DMS79 treated with DMSO at 0.1 percent for 48 hours (cell line): ENCODE data around the gene KCNQ5.

ENCODE experiments used
- DNase-seq: peaks from one replicate; lab custom pipeline; 2025; lab: John Stamatoyannopoulos, UW

The KCNQ5 gene

GRCh38 chr6:72911463-72912155 lies 289.7 kb downstream of the KCNQ5 start:
- DNase-seq, result no peak

GRCh38 chr6:72913797-72914196 lies 291.9 kb downstream of the KCNQ5 start:
- DNase-seq, result no peak

- DNase-seq, result no peak
These were observed 294.4 kb downstream of the KCNQ5 start for GRCh38 chr6:72916298-72916697.

GRCh38 chr6:72916906-72917305 lies 295.0 kb downstream of the KCNQ5 start:
- no peak for DNase-seq

GRCh38 chr6:72922401-72922800 lies 300.5 kb downstream of the KCNQ5 start:
- DNase-seq, result no peak

- no peak for DNase-seq
These were observed 303.3 kb downstream of the KCNQ5 start for GRCh38 chr6:72925136-72925535.

GRCh38 chr6:72930556-72931132 lies 308.8 kb downstream of the KCNQ5 start:
- no peak for DNase-seq

- DNase-seq, result no peak
These were observed 309.5 kb downstream of the KCNQ5 start for GRCh38 chr6:72931325-72931887.

- no peak for DNase-seq
These were observed 311.4 kb downstream of the KCNQ5 start for GRCh38 chr6:72933233-72933632.

GRCh38 chr6:72936766-72937559 lies 315.1 kb downstream of the KCNQ5 start:
- DNase-seq, result no peak

- no peak for DNase-seq
These were observed 316.2 kb downstream of the KCNQ5 start for GRCh38 chr6:72938104-72938503.

GRCh38 chr6:72939004-72939403 lies 317.1 kb downstream of the KCNQ5 start:
- DNase-seq, result no peak

- DNase-seq, result no peak
These were observed 318.4 kb downstream of the KCNQ5 start for GRCh38 chr6:72940265-72940664.

- DNase-seq, result no peak
These were observed 319.4 kb downstream of the KCNQ5 start for GRCh38 chr6:72941263-72941662.

- no peak for DNase-seq
These were observed 319.9 kb downstream of the KCNQ5 start for GRCh38 chr6:72941751-72942150.

- no peak for DNase-seq
These were observed 321.8 kb downstream of the KCNQ5 start for GRCh38 chr6:72943699-72944098.

- DNase-seq, result no peak
These were observed 322.8 kb downstream of the KCNQ5 start for GRCh38 chr6:72944660-72945059.

- no peak for DNase-seq
These were observed 324.9 kb downstream of the KCNQ5 start for GRCh38 chr6:72946774-72947173.

GRCh38 chr6:72947534-72947933 lies 325.7 kb downstream of the KCNQ5 start:
- no peak for DNase-seq

GRCh38 chr6:72948153-72948552 lies 326.3 kb downstream of the KCNQ5 start:
- DNase-seq, result no peak

GRCh38 chr6:72950114-72950860 lies 328.4 kb downstream of the KCNQ5 start:
- no peak for DNase-seq
